Non-pigmented ciliary epithelial cell (primary cell): Measurements from ENCODE around the gene PPP1R14B.

Source experiments
- DNase-seq: peaks from one replicate; pipeline ENCODE4 v3.0.0-alpha.2; 2010; ENCODE audit warnings: low read depth

Gene PPP1R14B

DNA sequence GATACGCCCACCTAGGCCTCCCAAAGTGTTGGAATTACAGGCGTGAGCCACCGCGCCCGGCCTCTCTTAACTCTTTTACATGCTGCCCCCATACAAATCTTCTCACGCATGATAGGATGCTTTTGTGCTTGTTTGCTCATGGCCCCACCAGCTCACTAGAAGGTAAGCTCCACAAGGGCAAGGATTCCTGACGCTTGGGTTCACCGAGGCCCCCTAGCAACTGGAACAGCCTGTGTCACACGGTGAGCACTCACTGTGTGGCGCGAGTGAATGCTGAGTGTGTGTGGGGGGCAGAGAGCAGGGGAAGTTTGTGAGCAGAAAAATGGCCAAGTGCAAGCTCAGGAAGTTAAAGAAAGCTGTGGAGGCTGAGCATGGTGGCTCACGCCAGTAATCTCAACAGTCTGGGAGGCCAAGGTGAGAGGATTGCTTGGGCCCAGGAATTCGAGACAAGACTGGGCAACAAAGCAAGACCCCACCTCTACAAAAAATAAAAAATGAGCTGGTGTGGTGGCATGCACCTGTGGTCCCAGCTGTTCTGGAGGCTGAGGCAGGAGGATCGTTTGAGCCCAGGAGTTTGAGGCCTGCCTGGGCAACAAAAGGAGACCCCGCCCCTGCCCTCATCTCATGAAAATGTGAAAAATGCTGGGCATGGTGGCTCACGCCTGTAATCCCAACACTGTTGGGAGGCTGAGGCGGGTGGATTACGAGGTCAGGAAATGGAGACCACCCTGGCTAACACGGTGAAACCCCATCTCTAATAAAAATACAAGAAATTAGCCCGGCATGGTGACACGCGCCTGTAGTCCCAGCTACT, 35.4 kb upstream of the PPP1R14B start:
- no peak for DNase-seq

GRCh38 chr11:64278576-64279190, 31.9 kb upstream of the PPP1R14B start:
- no peak for DNase-seq

DNA sequence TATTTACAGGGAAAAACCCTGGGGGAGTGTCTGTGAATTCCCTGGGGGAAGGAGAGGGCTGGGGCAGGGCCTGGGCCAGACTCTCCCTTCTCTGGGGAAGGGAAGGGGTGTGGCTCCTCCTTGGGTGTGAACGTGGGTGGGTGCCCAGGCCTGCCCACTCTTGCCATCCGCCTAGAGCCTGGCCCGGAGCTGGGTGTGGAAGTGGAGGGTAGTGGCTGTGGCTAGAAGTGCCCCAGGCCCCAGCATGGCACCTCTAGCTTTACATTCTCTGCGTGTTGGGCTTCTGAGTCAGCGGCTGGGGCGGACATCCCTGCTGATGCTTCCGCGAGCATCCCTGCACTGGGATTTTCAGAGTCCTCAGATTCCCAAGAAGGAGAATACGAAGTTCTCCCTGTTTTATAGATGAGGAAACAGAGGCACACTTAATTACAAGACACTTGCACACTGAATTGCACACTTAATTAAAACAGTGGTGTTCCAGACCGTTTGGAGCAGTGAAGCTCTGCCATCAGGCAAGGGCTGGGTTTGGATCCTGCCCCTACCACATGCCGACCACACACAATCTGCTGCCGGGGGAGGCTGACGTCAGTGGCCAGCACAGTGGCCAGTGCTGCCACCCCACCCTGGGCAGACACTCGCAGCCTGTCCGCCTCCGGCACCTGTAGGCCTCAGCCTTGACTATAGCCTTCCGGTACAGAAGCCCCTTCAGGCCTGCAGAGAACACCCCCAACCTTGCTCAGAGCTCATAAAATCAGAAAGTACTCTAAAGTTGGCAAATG, 30.1 kb upstream of the PPP1R14B start:
- no peak for DNase-seq

GRCh38 chr11:64275841-64276240, 29.1 kb upstream of the PPP1R14B start:
- DNase-seq: no peak

DNA sequence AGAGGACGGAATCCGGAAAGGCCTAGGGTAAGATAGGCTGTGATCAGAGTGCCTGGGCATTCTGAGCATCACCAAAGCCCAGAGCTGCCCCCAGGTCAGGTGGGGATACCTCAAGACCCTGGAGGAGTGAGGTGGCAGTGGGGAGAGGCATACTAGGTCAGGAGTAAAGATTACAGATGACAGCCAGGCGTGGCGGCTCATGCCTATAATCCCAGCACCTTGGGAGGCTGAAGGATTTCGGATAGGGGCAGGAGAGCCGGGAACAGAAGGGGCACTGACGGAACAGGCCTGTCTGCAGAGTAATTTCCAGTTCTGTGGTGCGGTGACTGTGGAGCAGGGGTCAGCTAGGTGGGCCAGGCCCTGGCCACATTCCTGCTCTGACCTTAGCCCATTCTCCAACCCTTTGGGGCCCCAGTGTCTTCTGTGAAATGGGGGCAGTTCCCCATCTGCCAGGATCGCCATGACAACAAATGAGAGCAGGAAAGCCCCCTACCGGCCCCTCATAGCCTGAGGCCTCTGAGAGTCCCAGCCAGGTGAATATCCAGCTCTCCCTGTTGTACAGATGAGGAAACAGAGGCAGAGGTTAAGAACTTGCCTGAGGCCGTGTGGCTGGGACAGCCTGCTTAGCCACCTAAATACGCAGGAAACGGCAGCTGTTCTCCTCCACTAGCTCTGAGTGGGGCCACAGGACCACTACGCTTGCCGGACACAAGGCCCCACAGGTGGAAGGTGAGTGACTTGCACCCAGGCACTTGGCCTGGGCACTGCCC, 28.5 kb upstream of the PPP1R14B start:
- DNase-seq: no peak

DNA sequence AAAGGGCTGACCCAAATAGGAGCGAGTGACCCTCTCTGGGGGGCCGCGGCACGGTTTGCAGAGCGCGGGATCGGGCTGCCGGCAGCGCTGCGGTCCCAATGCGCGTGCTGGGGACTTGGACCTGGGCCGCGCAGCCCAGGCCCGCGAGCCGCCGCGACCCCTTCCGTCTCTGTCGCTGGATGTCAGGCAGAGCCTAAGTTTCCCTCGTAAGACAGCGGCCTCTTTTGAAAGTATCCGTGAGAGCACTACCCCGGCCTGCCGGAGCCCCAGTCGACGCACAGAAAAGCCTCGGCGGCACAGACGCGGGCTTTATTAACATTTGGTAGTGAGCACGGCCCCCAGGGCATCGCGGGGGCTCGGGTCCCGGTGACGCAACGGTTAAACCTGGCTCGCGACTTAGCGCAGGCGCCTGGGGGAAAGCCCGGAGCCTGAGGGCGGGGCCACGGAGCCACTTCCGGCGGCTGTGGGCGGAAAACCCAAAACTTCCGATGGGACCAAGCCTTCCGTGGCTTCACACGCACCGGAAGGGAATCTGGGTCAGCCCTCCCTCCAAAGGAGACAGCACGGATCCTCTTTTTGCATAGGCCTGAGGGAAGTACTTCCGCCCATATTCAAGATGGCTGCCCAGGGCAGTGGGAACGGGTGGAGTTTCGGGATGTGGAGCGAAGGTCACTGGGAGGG, 22.9 kb upstream of the PPP1R14B start:
- peak; percentile 99 for DNase-seq

DNA sequence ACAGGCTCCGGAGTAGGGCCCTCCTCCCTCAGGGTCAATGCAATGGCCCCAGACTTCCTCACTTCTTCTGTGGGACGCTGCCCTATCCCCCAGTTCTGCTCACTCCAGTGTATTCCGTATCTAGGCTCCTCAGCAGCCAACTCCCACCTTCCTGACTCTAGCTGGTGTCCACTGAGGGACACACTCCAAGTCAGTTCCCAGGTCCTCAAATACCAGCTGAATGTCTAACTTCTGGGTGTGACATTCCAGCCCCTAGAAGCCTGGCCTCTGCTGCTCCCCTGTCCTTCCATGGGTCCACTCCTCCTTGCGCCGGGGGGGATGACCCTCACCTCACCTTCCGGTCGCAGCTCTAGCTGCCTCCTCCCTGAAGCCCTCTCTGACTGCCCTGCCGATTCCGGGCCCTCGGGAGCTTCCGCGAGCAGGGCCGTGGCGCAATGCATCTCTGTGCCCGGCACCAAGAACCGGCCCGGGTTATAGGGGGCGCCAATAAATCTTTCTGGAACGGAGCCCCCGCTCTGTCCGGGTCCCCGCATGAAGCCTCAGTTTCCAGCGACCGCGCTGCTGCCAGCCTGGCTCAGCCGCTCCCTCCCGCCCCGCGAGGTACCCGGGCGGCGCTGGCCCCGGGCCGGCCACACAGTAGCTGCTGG, 22.3 kb upstream of the PPP1R14B start:
- no peak for DNase-seq

GRCh38 chr11:64268025-64268892, 21.5 kb upstream of the PPP1R14B start:
- no peak for DNase-seq

DNA sequence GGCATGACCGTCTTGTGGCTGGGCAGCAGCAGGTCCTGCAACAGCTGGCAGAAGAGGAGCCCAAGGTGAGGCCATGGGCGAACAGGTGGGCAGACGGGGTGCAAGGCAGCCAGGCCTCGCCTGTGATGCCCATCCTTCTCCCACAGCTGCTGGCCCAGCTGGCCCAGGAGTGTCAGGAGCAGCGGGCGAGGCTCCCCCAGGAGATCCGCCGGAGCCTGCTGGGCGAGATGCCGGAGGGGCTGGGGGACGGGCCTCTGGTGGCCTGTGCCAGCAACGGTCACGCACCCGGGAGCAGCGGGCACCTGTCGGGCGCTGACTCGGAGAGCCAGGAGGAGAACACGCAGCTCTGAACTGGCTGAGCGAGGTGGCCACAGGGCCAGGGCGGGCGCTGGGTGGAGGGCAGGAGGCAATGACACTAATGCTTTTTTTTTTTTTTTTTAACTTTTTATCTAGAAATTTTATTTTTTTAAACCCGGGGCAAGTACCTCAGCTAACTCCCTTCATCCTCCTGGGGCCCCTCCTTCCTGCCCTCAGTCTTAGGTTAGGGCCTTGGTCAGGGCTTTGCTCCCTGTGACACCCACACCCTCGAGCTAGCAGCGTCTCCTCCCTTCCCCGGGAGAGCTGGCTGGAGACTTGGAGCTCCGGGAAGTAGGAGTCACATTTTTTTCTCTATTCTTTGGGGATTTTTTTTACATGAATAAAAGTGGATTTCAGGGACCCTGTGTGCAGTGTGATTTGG, 20.6 kb upstream of the PPP1R14B start:
- DNase-seq: no peak

DNA sequence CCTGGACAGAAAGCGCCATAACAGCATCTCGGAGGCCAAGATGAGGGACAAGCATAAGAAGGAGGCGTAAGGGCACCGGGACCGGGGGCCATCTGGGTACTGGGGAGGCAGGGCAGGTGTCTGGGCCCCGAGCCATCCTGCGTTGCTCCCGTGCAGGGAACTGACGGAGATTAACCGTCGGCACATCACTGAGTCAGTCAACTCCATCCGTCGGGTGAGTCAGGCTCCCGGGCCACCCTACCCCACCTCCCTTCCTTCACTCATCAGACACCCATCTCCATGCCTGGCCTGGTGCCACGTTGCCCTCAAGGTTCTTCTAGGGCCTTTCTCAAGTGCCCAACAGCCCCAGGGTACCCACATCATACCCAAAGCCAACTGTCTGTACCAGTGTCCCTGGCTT, 19.6 kb upstream of the PPP1R14B start:
- DNase-seq: no peak

GRCh38 chr11:64265176-64266160, 18.7 kb upstream of the PPP1R14B start:
- DNase-seq: no peak

GRCh38 chr11:64264371-64264852, 17.7 kb upstream of the PPP1R14B start:
- DNase-seq: no peak

GRCh38 chr11:64263947-64264317, 17.2 kb upstream of the PPP1R14B start:
- DNase-seq: no peak

DNA sequence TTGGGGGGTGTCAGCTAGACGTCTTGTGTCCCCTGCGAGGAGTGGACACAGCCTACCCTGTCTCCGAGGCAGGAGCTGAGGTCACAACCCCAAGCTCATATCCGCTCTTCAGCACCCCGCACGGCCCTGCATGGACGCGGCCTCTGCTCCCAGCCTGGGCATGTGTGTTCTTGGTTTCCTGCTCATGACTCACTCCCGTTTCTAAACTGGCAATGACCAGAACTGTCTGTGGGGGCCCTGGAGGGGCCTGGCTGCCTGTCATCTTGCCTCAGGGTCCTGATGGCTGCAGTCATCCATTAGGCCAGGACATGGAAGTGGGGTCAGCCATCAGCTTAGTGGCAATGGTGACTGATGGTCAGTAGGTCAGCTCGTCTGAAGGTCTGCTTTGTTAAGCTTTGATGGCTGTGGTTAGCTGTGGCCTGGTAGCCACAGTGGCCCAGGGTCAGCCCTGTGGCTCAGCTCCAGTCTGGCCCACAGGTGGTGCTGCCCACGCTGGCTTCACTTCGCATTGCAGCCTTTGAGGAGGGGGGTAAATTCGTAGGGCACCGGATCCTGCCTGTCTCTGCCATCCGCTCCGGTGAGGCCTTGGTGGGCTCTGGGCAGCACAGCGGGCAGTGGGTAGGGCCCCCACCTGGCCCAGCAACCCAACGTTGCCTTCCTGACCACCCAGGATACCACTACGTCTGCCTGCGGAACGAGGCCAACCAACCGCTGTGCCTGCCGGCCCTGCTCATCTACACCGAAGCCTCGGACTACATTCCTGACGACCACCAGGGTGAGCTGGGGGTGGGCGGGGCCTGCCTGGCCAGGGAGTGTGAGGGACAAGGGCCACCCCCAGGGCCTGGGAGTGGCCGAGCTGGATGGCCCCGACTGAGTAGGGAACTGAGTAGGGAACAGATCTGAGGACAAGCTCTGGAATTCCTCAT, 16.5 kb upstream of the PPP1R14B start:
- DNase-seq: no peak

DNA sequence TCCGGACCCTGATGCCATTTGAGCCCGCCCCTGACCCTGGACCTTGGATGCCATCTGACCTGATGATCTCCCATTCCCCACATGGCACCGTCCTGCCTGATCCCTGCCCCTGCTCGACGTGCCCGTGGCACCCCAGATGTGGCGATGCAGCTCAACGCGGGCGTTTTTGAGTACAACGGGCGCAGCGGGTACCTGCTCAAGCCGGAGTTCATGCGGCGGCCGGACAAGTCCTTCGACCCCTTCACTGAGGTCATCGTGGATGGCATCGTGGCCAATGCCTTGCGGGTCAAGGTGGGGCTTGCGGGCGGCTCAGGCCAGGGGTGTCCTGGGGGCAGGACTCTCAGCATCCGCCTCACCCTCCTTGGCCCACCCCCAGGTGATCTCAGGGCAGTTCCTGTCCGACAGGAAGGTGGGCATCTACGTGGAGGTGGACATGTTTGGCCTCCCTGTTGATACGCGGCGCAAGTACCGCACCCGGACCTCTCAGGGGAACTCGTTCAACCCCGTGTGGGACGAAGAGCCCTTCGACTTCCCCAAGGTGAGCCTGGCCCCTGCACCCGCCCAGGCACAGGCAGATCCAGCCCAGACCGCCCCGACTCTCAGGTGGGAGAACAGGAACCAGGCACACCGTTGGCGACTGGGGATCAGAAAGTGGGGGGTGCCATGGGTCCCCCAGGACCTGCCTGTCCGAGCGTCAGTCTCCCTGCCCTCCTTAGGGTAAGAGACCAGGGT, 15.7 kb upstream of the PPP1R14B start:
- DNase-seq: no peak

- DNase-seq: no peak
Observed at GRCh38 chr11:64261556-64262080, 14.9 kb upstream of the PPP1R14B start.
